Mesenchymal stem cell (in vitro differentiated cells and primary cell): ENCODE data around the gene SPON2.

Source experiments
- DNase-seq: peaks from one replicate; pipeline ENCODE4 v3.0.0-alpha.2; 2013
- H2AFZ ChIP-seq: one replicate; pipeline ENCODE4 v1.6.1; 2013; ENCODE audit warnings: low read depth, mild to moderate bottlenecking, control low read depth, inconsistent platforms, low read length, moderate library complexity
- H2AK5ac ChIP-seq: 2 replicates; pipeline ENCODE4 v1.6.1; 2013; ENCODE audit warnings: low read length, moderate library complexity, mild to moderate bottlenecking, inconsistent platforms; ENCODE audit not compliant: severe bottlenecking
- H2BK120ac ChIP-seq: one replicate; pipeline ENCODE4 v1.6.1; 2013; ENCODE audit warnings: low read depth, mild to moderate bottlenecking, inconsistent platforms, low read length, moderate library complexity
- H2BK12ac ChIP-seq, 2 experiments: one replicate each; pipeline ENCODE4 v1.6.1; 2013; ENCODE audit warnings: inconsistent platforms in 2 of 2, low read length in 2 of 2, mild to moderate bottlenecking in 2 of 2, moderate library complexity in 2 of 2, control low read depth in 1 of 2
- H2BK15ac ChIP-seq: one replicate; pipeline ENCODE4 v1.6.1; 2013; ENCODE audit warnings: mild to moderate bottlenecking, low read depth, inconsistent platforms; ENCODE audit not compliant: poor library complexity, severe bottlenecking
- H2BK5ac ChIP-seq: 2 replicates; pipeline ENCODE4 v1.6.1; 2013; ENCODE audit warnings: low read depth, mild to moderate bottlenecking, low read length, control low read depth, inconsistent platforms; ENCODE audit not compliant: poor library complexity, severe bottlenecking
- H3K14ac ChIP-seq, 2 experiments: one replicate each; pipeline ENCODE4 v1.6.1; 2013; ENCODE audit warnings: inconsistent platforms in 2 of 2, low read length in 2 of 2, control low read depth in 1 of 2, mild to moderate bottlenecking in 1 of 2, moderate library complexity in 1 of 2
- H3K18ac ChIP-seq, 2 experiments: one replicate each; pipeline ENCODE4 v1.6.1; 2013; ENCODE audit warnings: inconsistent platforms in 2 of 2, low read length in 2 of 2, control low read depth in 1 of 2, low read depth in 1 of 2, mild to moderate bottlenecking in 1 of 2
- H3K23ac ChIP-seq, 2 experiments: one replicate each; pipeline ENCODE4 v1.6.1; 2013; ENCODE audit warnings: inconsistent platforms in 2 of 2, low read length in 2 of 2, mild to moderate bottlenecking in 2 of 2, moderate library complexity in 2 of 2, control low read depth in 1 of 2
- H3K27ac ChIP-seq: 2 replicates; pipeline ENCODE4 v1.5.1; 2013; ENCODE audit warnings: mild to moderate bottlenecking, moderate library complexity, low read length, control low read depth, inconsistent platforms; ENCODE audit not compliant: poor library complexity, severe bottlenecking
- H3K27me3 ChIP-seq, 2 experiments: 2 replicates each; pipeline versions ENCODE4 v1.6.1 to v1.7.0; 2013; ENCODE audit warnings: low read length in 2 of 2, mild to moderate bottlenecking in 2 of 2, moderate library complexity in 2 of 2, control low read depth in 1 of 2, inconsistent platforms in 1 of 2; ENCODE audit not compliant: control insufficient read depth in 1 of 2, insufficient read depth in 1 of 2
- H3K36me3 ChIP-seq, 2 experiments: 2 replicates each; pipeline versions ENCODE4 v1.6.1 to v1.7.0; 2013; ENCODE audit warnings: low read length in 2 of 2, control low read depth in 1 of 2, inconsistent platforms in 1 of 2, low read depth in 1 of 2, mild to moderate bottlenecking in 1 of 2; ENCODE audit not compliant: insufficient read depth in 2 of 2, control insufficient read depth in 1 of 2
- H3K4ac ChIP-seq, 2 experiments: one replicate each; pipeline ENCODE4 v1.6.1; 2013; ENCODE audit warnings: inconsistent platforms in 2 of 2, low read length in 2 of 2, mild to moderate bottlenecking in 2 of 2, moderate library complexity in 2 of 2, control low read depth in 1 of 2, low read depth in 1 of 2
- H3K4me1 ChIP-seq: 2 replicates; pipeline ENCODE4 v1.6.1; 2013; ENCODE audit warnings: low read depth, low read length, control low read depth; ENCODE audit not compliant: control insufficient read depth, insufficient read depth
- H3K4me2 ChIP-seq: 2 replicates; pipeline ENCODE4 v1.6.1; 2013; ENCODE audit warnings: low read length, mild to moderate bottlenecking, inconsistent platforms; ENCODE audit not compliant: poor library complexity, severe bottlenecking
- H3K4me3 ChIP-seq, 2 experiments: 2 replicates each; pipeline versions ENCODE4 v1.5.1 to v1.7.0; 2013; ENCODE audit warnings: low read length in 2 of 2, mild to moderate bottlenecking in 2 of 2, control low read depth in 1 of 2, low read depth in 1 of 2; ENCODE audit not compliant: insufficient read depth in 1 of 2
- H3K79me1 ChIP-seq: replicated peaks from 2 replicates; pipeline ENCODE4 v1.6.1; 2013; ENCODE audit warnings: mild to moderate bottlenecking, control low read depth, low read length, inconsistent platforms; ENCODE audit not compliant: poor library complexity, severe bottlenecking
- H3K9ac ChIP-seq: 2 replicates; pipeline ENCODE4 v1.7.0; 2013; ENCODE audit warnings: mild to moderate bottlenecking, low read length, moderate library complexity
- H3K9me3 ChIP-seq: 2 replicates; pipeline ENCODE4 v1.7.0; 2013; ENCODE audit warnings: mild to moderate bottlenecking, low read length; ENCODE audit not compliant: control insufficient read depth
- H4K8ac ChIP-seq: one replicate; pipeline ENCODE4 v1.6.1; 2013; ENCODE audit warnings: inconsistent platforms, mild to moderate bottlenecking, low read length, moderate library complexity
- H4K91ac ChIP-seq: one replicate; pipeline ENCODE4 v1.6.1; 2013; ENCODE audit warnings: mild to moderate bottlenecking, low read length, inconsistent platforms
- WGBS: methylation state at CpG from one replicate; pipeline ENCODE4 v1.1.7; 2013; ENCODE audit warnings: mixed read lengths; 5-methylcytosine and 5-hydroxymethylcytosine counted together

Gene SPON2

GRCh38 chr4:1218634-1219565 lies 46.5 kb upstream of the SPON2 start:
- H3K9me3 ChIP-seq = no peaks in the 10 kb centered on the region
- no peak overlapping the region for H2AFZ ChIP-seq
- H2BK12ac ChIP-seq = no peak overlapping the region
- H3K27ac ChIP-seq = no peak overlapping the region
- WGBS = 87% methylated on average over 17 of the region's 21 CpGs
- H3K4ac ChIP-seq = no peak overlapping the region
- peaks cover 61 to 71% of the 10 kb centered on the region in 2 experiments for H3K36me3 ChIP-seq
- no peak overlapping the region for H4K91ac ChIP-seq
- H3K18ac ChIP-seq = no peak overlapping the region
- no peak overlapping the region for H4K8ac ChIP-seq
- peaks cover 5% of the 10 kb centered on the region for H3K4me1 ChIP-seq
- H3K79me1 ChIP-seq = peaks cover 53% of the 10 kb centered on the region
- no peak overlapping the region for H2BK15ac ChIP-seq
- H3K4me3 ChIP-seq = no peak overlapping the region
- no peak overlapping the region for H3K23ac ChIP-seq
- DNase-seq = no peak
- no peak overlapping the region for H2BK120ac ChIP-seq
- H3K4me2 ChIP-seq = no peak overlapping the region
- H3K14ac ChIP-seq = no peak overlapping the region
- H2BK5ac ChIP-seq = no peak overlapping the region
- H3K27me3 ChIP-seq = no peaks in the 10 kb centered on the region
- no peak overlapping the region for H2AK5ac ChIP-seq
- no peak overlapping the region for H3K9ac ChIP-seq

DNA sequence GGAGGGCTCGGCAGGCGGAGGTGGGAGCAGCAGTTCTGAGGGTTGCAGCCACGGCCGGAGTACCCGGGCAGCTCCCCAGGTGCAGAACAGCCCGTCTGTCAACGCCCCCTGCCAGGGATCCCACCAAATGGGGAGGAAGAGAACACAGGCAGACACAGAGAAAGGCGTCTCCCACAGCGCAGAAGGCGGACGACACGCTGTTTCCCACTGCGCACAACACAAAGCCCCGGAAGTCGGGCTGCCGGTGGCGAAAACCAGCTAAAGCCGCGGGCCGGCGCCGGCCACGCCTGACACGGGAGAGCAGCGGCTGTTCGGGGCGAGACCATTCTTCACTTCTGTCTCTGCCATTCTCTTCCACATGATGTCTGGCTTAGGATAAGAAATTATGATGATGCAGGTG lies 45.0 kb upstream of the SPON2 start:
- Histone ChIP-seq H3K79me1 (peaks cover 58% of the 10 kb centered on the region), H3K27me3 (no peaks in the 10 kb centered on the region), H4K8ac (no peak overlapping the region), H3K23ac (no peak overlapping the region), H3K36me3 (peaks cover 67 to 71% of the 10 kb centered on the region in 2 experiments), H3K4me2 (no peak overlapping the region), H2BK5ac (no peak overlapping the region), H2AFZ (no peak overlapping the region), H3K18ac (no peak overlapping the region), H4K91ac (no peak overlapping the region), H2BK12ac (no peak overlapping the region), H2BK120ac (no peak overlapping the region), H3K14ac (no peak overlapping the region), H3K9ac (no peak overlapping the region), H3K4me1 (peaks cover 16% of the 10 kb centered on the region), H3K27ac (no peak overlapping the region), H2BK15ac (no peak overlapping the region), H3K9me3 (no peaks in the 10 kb centered on the region), H3K4ac (no peak overlapping the region), H2AK5ac (no peak overlapping the region), H3K4me3 (no peak overlapping the region)
- 97% methylated on average over 25 of the region's 27 CpGs for WGBS
- DNase-seq = no peak

DNA sequence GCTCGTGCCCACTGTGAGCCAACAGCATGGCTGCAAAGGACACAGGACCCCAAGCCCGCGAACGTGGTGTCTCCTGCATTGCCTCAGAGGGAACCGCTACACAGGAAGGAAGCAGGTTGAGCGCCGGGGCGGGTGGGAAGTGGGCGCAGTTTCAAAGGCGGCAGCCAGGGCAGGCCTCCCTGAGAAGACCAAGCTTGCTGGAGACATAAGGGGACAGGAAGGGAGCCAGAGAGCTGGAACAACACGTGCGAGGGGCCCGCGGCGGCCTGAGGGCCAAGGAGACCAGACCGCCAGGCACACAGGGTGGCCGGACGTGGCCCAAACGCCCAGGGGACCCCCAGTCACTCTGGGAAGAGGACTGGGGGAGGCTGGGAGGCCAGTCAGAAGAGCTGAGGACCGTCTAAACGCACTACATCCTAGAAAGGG lies 44.5 kb upstream of the SPON2 start:
- no peak overlapping the region for H3K23ac ChIP-seq

DNA sequence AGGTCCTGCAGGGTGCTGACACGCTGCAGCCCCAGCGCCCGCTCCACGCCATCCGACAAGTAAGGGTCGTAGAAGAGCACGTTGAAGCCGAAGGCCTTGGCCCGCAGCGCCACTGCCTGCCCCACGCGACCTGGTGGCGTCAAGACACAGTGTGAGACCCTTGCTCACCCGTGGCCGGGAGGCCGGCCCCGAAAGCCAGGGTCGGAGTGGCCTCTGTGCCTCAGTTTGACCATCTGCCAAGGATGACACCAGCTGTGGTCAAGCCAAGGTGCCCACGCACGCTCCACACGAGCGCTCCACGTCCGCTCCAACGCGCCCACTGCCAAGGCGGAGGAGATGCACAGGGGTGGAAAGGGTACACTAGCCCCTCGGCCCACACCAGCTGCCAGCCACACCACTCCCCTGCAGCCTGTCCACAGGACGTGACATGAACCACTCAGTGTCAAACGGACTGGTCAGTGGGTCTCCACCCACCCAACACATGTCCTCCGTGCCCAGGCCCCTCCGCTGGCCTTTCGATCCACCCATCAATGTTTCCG lies 43.8 kb upstream of the SPON2 start:
- Histone ChIP-seq H3K4me1 (peaks cover 18% of the 10 kb centered on the region), H3K79me1 (peaks cover 52% of the 10 kb centered on the region), H3K14ac (peak overlapping the region in 1 of 2 experiments; percentile 27), H2BK120ac (no peak overlapping the region), H2AK5ac (no peak overlapping the region), H4K8ac (no peak overlapping the region), H3K4ac (no peak overlapping the region), H3K36me3 (peaks cover 69 to 71% of the 10 kb centered on the region in 2 experiments), H3K9me3 (no peaks in the 10 kb centered on the region), H3K4me2 (no peak overlapping the region), H4K91ac (peak overlapping the region; percentile 55), H2AFZ (no peak overlapping the region), H3K27ac (no peak overlapping the region), H3K27me3 (no peaks in the 10 kb centered on the region), H3K9ac (no peak overlapping the region), H2BK5ac (no peak overlapping the region), H2BK12ac (peak overlapping the region in 1 of 2 experiments; percentile 7), H3K18ac (no peak overlapping the region), H3K4me3 (no peak overlapping the region), H3K23ac (no peak overlapping the region), H2BK15ac (no peak overlapping the region)
- no peak for DNase-seq
- WGBS = 96% methylated on average over 34 of the region's 34 CpGs

More for the DNA sequence above, 44.5 kb upstream of the SPON2 start:
- H3K27ac ChIP-seq = no peak overlapping the region
- 96% methylated on average over 21 of the region's 21 CpGs for WGBS
- no peak overlapping the region for H4K91ac ChIP-seq
- H3K36me3 ChIP-seq = peaks cover 71 to 72% of the 10 kb centered on the region in 2 experiments
- H3K14ac ChIP-seq = no peak overlapping the region
- no peak overlapping the region for H3K4me2 ChIP-seq
- H2BK15ac ChIP-seq = no peak overlapping the region
- H2BK120ac ChIP-seq = no peak overlapping the region
- no peaks in the 10 kb centered on the region for H3K9me3 ChIP-seq
- no peak overlapping the region for H3K18ac ChIP-seq
- peaks cover 56% of the 10 kb centered on the region for H3K79me1 ChIP-seq
- H3K9ac ChIP-seq = no peak overlapping the region
- no peak for DNase-seq
- no peak overlapping the region for H2AFZ ChIP-seq
- no peak overlapping the region for H2BK5ac ChIP-seq
- peaks cover 17% of the 10 kb centered on the region for H3K4me1 ChIP-seq
- H3K4me3 ChIP-seq = no peak overlapping the region
- no peak overlapping the region for H2AK5ac ChIP-seq
- H3K27me3 ChIP-seq = no peaks in the 10 kb centered on the region
- no peak overlapping the region for H4K8ac ChIP-seq
- H2BK12ac ChIP-seq = no peak overlapping the region
- no peak overlapping the region for H3K4ac ChIP-seq
